DND-41 (cell line): Measurements from ENCODE around the gene GPR68.

Experiments used
- ATAC-seq: fragments of 200-7000 bp; cut with Tn5 transposase; 3 replicates; pipeline ENCODE4 v1.9.1; 2021; ENCODE audit warnings: low read depth; ENCODE audit not compliant: insufficient read depth
- DNase-seq: peaks from one replicate; pipeline ENCODE4 v3.0.0-alpha.2; 2020
- H2AFZ ChIP-seq: 2 replicates; pipeline ENCODE4 v1.6.0; 2012; ENCODE audit warnings: low read depth, low read length
- H3K27ac ChIP-seq: 2 replicates; pipeline ENCODE4 v1.5.1; 2012; ENCODE audit warnings: low read length, inconsistent platforms
- H3K27me3 ChIP-seq: fragments of 200-600 bp; sonication (generic); 2 replicates; pipeline ENCODE4 v1.6.0; 2012; ENCODE audit warnings: low read length, mild to moderate bottlenecking, inconsistent platforms; ENCODE audit not compliant: insufficient read depth, poor library complexity
- H3K36me3 ChIP-seq: 2 replicates; pipeline ENCODE4 v1.5.1; 2012; ENCODE audit warnings: low read length, inconsistent platforms; ENCODE audit not compliant: insufficient read depth
- H3K4me1 ChIP-seq: 2 replicates; pipeline ENCODE4 v1.5.1; 2012; ENCODE audit warnings: mild to moderate bottlenecking, low read length; ENCODE audit not compliant: insufficient read depth
- H3K4me2 ChIP-seq: 2 replicates; pipeline ENCODE4 v1.6.0; 2012; ENCODE audit warnings: mild to moderate bottlenecking, moderate library complexity, low read length, inconsistent platforms; ENCODE audit not compliant: insufficient read depth
- H3K4me3 ChIP-seq, 2 experiments: fragments of 200-600 bp in 1 of 2; shearing (Covaris generic) in 1 of 2; 2 replicates each; pipeline ENCODE4 v1.5.1; 2012 to 2016; ENCODE audit warnings: inconsistent platforms in 2 of 2, low read length in 2 of 2, mild to moderate bottlenecking in 2 of 2, low read depth in 1 of 2, moderate library complexity in 1 of 2
- H3K79me2 ChIP-seq: 2 replicates; pipeline ENCODE4 v1.6.0; 2012; ENCODE audit warnings: low read length, inconsistent platforms; ENCODE audit not compliant: insufficient read depth
- H3K9ac ChIP-seq: 2 replicates; pipeline ENCODE4 v1.6.0; 2012; ENCODE audit warnings: low read depth, mild to moderate bottlenecking, inconsistent platforms, low read length, moderate library complexity
- H3K9me3 ChIP-seq: 2 replicates; pipeline ENCODE4 v1.5.1; 2012; ENCODE audit warnings: low read length, moderate library complexity, mild to moderate bottlenecking, inconsistent platforms; ENCODE audit not compliant: insufficient read depth, severe bottlenecking
- H4K20me1 ChIP-seq: 2 replicates; pipeline ENCODE4 v1.6.0; 2012; ENCODE audit warnings: low read length; ENCODE audit not compliant: insufficient read depth
- EZH2 ChIP-seq: IDR thresholded peaks from 3 replicates; pipeline ENCODE4 v1.6.1; 2012; ENCODE audit warnings: borderline replicate concordance, low read depth, mild to moderate bottlenecking, moderate library complexity, low read length, inconsistent platforms; ENCODE audit not compliant: severe bottlenecking
- TF ChIP-seq, protein P1 (sequence below): IDR thresholded peaks from 2 replicates; pipeline ENCODE4 v1.5.1; 2012; ENCODE audit warnings: borderline replicate concordance, low read length, moderate library complexity, mild to moderate bottlenecking; ENCODE audit not compliant: poor library complexity, severe bottlenecking; ENCODE audit errors: extremely low read depth

GPR68 gene

GRCh38 chr14:91258876-91259275 lies 14.4 kb upstream of the GPR68 start:
- Histone ChIP-seq H3K4me3 (no peak overlapping the region), H3K4me2 (no peak overlapping the region), H3K27me3 (no peaks in the 10 kb centered on the region), H3K9ac (no peak overlapping the region), H3K36me3 (no peaks in the 10 kb centered on the region), H3K79me2 (no peaks in the 10 kb centered on the region), H3K9me3 (peaks cover 2% of the 10 kb centered on the region), H4K20me1 (no peaks in the 10 kb centered on the region), H3K4me1 (peaks cover 40% of the 10 kb centered on the region), H2AFZ (no peak overlapping the region), H3K27ac (no peak overlapping the region)
- no peak for ATAC-seq
- TF ChIP-seq, protein P1, sequence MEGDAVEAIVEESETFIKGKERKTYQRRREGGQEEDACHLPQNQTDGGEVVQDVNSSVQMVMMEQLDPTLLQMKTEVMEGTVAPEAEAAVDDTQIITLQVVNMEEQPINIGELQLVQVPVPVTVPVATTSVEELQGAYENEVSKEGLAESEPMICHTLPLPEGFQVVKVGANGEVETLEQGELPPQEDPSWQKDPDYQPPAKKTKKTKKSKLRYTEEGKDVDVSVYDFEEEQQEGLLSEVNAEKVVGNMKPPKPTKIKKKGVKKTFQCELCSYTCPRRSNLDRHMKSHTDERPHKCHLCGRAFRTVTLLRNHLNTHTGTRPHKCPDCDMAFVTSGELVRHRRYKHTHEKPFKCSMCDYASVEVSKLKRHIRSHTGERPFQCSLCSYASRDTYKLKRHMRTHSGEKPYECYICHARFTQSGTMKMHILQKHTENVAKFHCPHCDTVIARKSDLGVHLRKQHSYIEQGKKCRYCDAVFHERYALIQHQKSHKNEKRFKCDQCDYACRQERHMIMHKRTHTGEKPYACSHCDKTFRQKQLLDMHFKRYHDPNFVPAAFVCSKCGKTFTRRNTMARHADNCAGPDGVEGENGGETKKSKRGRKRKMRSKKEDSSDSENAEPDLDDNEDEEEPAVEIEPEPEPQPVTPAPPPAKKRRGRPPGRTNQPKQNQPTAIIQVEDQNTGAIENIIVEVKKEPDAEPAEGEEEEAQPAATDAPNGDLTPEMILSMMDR = no peak
- TF ChIP-seq EZH2 = no peak
- DNase-seq = no peak

GRCh38 chr14:91258011-91258618 lies 13.6 kb upstream of the GPR68 start:
- Histone ChIP-seq H4K20me1 (no peaks in the 10 kb centered on the region), H3K79me2 (no peaks in the 10 kb centered on the region), H3K4me3 (no peak overlapping the region), H3K9me3 (peaks cover 2% of the 10 kb centered on the region), H3K4me1 (peaks cover 42% of the 10 kb centered on the region), H3K9ac (no peak overlapping the region), H3K36me3 (no peaks in the 10 kb centered on the region), H3K27me3 (no peaks in the 10 kb centered on the region), H3K27ac (no peak overlapping the region), H2AFZ (no peak overlapping the region), H3K4me2 (no peak overlapping the region)
- ATAC-seq (no peak), DNase-seq (no peak)
- TF ChIP-seq, protein P1 = no peak
- no peak for TF ChIP-seq EZH2

DNA sequence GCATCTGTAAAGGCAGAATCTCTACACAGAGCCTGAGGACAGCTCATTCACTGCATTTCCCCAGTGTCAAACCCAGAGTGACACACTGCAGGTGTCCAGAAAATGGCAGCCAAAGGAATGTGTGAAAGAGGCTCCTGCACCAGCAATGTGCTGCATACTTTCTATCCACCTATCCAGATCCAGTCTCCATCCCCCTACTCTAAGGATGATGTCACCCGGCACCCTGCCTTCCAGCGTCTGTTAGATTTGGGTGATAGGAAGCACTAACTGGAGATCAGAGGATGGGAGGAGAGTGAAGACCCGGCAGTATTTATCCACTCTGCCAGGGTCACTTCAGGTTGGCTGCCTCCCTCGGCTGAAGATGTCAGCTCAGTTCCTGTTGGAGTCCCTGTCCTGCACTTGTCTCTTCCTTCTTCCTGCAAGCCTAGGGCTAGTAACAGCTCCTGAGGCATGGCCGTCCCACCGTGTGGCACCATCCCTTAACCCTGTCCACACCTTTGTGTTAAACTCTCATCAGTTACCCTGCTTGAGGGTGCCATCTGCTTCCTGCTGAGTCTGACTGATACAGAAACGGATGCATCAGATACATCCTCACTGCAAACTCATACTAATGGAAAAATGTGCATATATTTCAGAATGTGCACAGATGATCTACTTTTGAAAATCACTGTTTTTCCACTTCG lies 13.0 kb upstream of the GPR68 start:
- Histone ChIP-seq H3K9me3 (peaks cover 2% of the 10 kb centered on the region), H2AFZ (no peak overlapping the region), H3K36me3 (no peaks in the 10 kb centered on the region), H3K27ac (peak overlapping the region; percentile 23), H3K4me1 (peaks cover 42% of the 10 kb centered on the region), H4K20me1 (no peaks in the 10 kb centered on the region), H3K4me3 (no peak overlapping the region), H3K27me3 (no peaks in the 10 kb centered on the region), H3K79me2 (no peaks in the 10 kb centered on the region), H3K4me2 (no peak overlapping the region), H3K9ac (no peak overlapping the region)
- no peak for ATAC-seq
- TF ChIP-seq, protein P1 = no peak
- no peak for TF ChIP-seq EZH2
- no peak for DNase-seq
